Stimulated activated CD4-positive, alpha-beta T cell treated with anti-CD3 and anti-CD28 coated beads, Interleukin-1b, Interleukin-23, amount 100 ng/mL, for 4 hours (primary cell): Measurements from ENCODE around the gene CLIC1.

Experiments
- DNase-seq, 2 donors: peaks; one replicate each; pipeline ENCODE4 v3.0.0-alpha.2; 2020; ENCODE audit warnings: low read depth in 2 of 2

The CLIC1 gene

GRCh38 chr6:31768363-31769257 is 32.3 kb upstream of the CLIC1 start:
- DNase-seq = no peak

- DNase-seq = no peak
These were observed 30.8 kb upstream of the CLIC1 start for GRCh38 chr6:31767096-31767645.

DNA sequence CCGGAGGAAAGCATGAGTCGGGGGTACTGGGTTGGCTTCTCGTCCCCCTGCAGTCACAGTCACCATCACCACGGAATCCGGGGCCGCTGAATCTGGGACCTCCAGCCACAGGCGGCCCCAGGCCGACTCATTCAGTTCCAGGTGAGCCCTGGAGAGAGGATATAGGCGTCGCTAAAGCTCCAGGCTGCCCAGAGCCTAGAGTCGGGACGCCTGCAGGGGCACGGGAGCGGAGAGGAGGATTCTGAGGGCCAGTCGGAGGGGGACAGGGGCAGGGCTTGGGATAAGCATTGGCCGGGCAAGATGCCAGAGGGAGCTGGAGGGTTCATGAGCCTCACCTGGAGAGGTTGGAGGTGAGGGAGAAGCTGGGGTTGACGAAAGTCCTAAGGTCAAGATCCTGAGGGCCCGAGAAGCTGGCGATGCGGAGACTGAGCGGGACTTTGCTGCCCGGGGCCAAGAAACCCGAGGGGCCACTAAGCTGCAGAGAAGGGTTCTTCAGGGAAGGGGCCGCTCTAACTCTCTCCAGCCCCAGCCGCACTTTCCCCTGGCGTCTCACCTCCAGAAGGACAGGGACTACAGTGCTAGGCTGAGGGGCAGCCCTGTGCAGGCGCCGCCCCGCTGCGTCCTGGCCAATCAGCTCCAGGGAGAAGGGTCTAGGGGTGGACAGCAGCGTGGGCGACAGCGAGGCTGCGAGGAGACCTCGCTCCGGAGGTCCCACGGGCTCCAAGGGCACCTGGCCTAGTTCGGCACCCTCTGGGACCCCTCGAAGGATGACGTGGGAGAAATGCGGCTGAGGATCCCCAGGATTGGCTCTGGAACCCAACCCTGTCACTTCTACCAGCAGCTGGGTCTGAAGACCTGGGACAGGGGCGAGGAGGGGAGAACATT is 29.8 kb upstream of the CLIC1 start:
- DNase-seq = no peak

DNA sequence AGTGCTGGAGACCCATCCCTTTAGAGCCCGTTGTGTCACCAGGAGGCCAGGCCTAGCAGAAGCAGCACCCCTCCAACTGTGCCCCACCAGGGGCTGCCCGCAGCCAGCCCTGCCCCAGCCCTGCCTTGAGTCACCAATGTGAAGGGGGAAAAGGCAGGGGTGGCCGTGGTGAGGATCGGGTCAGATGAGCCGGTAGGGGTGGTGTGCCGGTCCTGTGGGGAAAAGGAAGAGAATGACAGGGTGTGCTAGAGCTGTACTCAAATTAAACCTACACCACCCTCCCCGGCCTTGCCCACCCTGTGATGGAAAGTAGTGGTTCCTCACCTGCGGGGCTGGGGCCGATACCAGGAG is 29.2 kb upstream of the CLIC1 start:
- DNase-seq = no peak

DNA sequence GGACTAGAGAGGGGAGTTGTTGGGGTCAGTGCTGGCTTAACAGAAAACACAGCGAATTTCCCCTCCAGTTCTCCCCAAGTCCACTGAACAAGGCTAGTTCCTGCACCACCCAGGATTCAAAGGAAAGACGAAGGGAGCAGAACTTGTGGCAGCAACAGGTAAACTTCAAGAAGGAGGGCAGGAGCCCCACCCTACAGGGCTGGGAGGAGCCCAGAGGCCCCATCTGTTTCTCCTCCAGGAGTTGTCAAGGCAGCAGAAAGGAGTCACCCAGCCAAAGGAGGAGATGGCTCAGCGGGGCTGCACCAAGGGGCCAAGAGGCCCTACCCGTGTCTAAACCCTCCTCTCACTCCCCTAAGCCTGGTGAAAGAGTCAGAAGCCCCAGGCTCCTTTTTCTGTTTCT is 27.9 kb upstream of the CLIC1 start:
- DNase-seq = no peak

DNA sequence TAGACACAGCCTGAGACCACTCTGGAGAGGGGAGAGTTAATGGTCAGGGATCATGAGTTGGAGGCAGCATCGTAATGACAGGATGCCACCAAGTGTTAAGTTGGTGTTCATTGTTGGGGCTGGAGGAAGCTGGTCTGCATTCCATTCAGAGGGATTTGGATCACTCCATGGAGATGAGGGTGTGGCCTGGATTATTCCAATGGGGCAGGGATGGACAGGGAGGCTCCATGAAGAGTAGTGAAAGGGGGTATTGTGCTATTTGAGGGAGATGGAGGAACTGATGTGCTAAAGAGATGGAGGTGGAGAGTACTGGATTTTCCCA is 27.2 kb upstream of the CLIC1 start:
- DNase-seq = no peak

DNA sequence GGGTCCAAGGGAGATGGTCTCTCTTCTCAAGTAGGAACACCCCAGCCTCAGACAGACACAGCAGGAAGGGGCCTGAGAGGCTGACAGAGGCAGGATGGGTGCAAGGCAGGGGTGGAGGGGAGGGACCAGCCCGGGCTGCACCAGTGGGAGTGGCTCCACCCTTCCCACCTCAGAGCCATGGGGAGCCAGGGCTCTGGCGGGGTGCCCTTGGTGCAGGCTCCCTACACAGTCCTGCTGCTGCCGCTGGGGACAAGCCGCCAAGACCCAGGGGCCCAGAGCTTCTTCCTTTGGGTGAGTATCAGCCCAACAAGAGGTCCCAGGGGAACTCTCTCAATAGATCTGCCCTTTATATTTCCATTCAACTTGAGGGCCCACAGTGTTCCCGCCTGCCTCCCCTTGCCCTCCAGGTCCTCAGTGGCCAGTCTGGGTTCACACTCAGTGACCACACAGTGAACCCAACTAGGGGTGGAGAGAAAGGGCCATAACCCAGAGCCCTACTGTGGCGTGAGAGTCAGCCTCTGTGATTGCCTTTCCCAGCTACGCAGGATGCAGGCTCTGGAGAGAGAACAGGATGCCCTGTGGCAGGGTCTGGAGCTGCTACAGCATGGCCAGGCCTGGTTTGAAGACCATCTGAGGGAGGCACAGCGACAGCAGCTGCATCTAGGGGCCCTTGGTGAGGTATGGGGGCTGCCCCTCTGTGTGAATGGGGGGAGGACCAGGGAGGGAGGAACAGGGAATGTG is 26.7 kb upstream of the CLIC1 start:
- DNase-seq = no peak

DNA sequence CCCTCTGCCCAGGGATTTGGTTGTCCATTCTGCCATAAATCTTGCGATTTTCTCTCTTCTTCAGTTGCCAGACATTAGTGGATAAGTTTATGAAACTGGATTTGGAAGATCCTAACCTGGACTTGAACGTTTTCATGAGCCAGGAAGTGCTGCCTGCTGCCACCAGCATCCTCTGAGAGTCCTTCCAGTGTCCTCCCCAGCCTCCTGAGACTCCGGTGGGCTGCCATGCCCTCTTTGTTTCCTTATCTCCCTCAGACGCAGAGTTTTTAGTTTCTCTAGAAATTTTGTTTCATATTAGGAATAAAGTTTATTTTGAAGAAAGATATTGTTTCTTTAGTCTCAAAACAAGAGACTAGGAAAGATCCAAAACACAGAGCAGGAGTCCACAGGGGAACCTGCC is 26.0 kb upstream of the CLIC1 start, which contains the start of gene SAPCD1:
TSS of gene SAPCD1 (plus strand) at position 301 of the 400 bp plus-strand sequence. CDS start 399 bp downstream, outside the sequence.
- DNase-seq = no peak

DNA sequence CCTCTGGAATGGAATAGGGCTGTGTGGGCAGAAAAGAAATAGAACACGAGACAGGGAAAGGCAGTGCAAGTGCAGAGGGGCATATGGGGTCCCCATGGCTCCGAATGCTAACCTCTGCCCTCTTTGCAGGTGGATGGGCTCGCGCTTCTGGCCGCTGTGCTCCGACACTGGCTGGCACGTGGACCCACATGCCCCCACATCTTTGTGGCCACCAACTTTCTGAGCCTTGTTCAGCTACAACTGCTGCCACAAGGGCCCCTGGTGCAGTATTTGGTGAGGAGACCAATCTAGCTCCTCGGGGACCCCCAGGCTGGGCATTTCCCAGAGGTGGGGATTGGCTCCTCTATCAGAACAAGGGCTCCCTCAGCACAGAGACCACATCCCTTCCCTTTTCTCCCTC is 25.0 kb upstream of the CLIC1 start:
- no peak for DNase-seq

- DNase-seq = no peak
These were observed 24.5 kb upstream of the CLIC1 start for GRCh38 chr6:31760790-31761189.

DNA sequence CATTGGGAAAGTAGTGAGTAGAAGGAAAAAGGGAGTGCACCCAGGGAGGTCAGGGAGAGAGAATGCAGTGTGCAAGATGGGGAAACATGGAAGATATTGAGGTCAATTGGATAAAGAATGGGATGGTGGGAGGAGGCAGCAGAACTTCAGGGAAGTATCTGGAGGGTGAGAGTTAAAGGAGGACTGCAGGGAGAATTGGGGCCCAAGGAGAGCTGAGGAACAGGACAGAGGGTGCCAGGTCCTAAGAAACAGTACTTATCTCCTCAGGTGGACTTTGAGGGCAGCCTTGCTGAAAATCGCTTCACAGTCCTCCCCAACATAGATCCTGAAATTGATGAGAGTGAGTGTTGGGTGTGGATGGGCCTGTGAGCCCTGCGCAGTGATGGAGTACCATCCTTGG is 22.0 kb upstream of the CLIC1 start:
- no peak for DNase-seq

- no peak for DNase-seq
These were observed 16.5 kb upstream of the CLIC1 start for GRCh38 chr6:31752739-31753319.

- DNase-seq = no peak
These were observed 14.2 kb upstream of the CLIC1 start for GRCh38 chr6:31750411-31751022.

- DNase-seq = no peak
These were observed 13.1 kb upstream of the CLIC1 start for GRCh38 chr6:31749301-31750036.

DNA sequence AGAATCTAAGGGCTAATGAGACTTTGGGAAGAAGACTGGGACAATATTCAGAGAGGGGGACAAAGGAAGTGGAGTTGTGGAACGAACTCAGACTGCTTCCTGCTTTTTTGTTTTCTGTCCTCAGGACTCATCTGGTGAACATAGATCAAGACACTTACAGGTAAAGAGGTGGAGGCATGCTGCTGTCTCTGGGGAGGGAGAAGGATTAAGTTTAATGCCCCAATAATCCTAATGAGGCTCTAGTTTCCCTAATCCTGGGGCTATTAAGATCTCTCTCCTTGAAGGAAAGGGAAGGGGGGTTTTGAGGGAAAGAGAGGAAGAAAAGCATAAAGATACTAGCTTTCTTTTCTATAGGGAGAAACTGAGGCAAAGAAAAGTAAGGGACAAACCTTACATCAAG is 8.1 kb upstream of the CLIC1 start:
- DNase-seq = no peak

- DNase-seq = no peak
These were observed 6.6 kb upstream of the CLIC1 start for GRCh38 chr6:31742894-31743293.

DNA sequence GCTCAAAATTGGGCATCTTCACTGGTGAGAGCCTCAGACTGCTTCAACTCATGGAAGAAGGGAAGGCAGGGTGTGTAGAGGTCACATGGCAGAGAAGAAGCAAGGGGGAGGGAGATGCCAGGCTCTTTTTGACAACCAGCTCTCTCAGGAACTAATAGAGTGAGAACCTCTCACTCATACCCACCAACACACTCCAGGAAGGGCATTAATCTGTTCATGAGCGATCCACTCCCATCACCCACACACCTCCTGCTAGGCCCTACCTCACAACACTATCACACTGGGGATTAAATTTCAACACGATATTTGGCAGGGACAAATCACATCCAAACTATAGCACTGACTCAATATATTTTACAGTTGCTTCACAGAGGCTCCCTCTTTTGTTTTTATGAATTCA is 5.5 kb upstream of the CLIC1 start:
- DNase-seq = no peak

GRCh38 chr6:31740397-31741223 is 4.3 kb upstream of the CLIC1 start:
- no peak for DNase-seq

DNA sequence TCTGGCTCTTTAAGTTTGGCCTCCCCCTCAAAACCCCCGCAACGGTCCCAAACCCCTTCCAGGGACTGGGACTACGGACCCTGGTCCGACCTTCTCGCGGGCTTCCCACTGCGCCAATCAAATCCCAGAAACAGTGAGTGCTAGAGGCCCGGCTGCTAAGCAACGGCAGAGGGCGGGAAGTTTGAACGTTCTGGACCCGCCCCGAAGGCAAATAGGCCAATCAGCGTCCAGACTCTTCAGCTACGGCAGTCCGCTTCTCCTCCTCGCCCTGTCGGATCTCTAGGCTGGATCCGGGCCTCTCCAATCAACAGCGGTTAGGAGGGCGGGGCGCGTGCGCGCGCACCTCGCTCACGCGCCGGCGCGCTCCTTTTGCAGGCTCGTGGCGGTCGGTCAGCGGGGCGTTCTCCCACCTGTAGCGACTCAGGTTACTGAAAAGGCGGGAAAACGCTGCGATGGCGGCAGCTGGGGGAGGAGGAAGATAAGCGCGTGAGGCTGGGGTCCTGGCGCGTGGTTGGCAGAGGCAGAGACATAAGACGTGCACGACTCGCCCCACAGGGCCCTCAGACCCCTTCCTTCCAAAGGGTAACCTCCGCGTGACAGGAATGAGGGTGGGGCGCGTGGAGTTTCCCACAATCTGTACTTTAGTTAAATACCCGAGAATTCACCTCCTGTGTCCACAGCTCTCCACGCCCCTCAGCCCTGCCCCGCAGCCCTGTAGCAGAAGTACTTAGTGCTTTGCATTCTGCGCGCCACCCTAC is 3.5 kb upstream of the CLIC1 start, which contains the start of gene MSH5:
TSS of gene MSH5 (plus strand) at position 367 of the 758 bp plus-strand sequence. CDS start 462 bp downstream, outside the sequence.
- DNase-seq = peak; percentile 90 to 91
